Astrocyte (in vitro differentiated cells and primary cell): ENCODE results near the gene CYP19A1. TPM values are rescaled to one million over a fixed set of nuclear protein-coding genes. Genes with fewer than 3 reads are reported as not detected.

Experiments
- DNase-seq: peaks from one replicate; pipeline ENCODE4 v3.0.0-alpha.2; 2010; ENCODE audit warnings: low read depth
- FAIRE-seq: peaks from 2 replicates; lab custom pipeline; 2011; peaks lifted over from hg19 to GRCh38; lab: Jason Lieb, UNC
- H2AFZ ChIP-seq: 2 replicates; pipeline ENCODE4 v1.6.0; 2012; ENCODE audit warnings: low read depth, low read length, inconsistent platforms
- H3K27ac ChIP-seq: 2 replicates; pipeline ENCODE4 v1.5.1; 2011; ENCODE audit warnings: low read depth, low read length, inconsistent platforms
- H3K27me3 ChIP-seq: 2 replicates; pipeline ENCODE4 v1.6.0; 2011; ENCODE audit warnings: low read length, inconsistent platforms; ENCODE audit not compliant: insufficient read depth
- H3K36me3 ChIP-seq: 2 replicates; pipeline ENCODE4 v1.5.1; 2011; ENCODE audit warnings: low read length, inconsistent platforms; ENCODE audit not compliant: insufficient read depth
- H3K4me1 ChIP-seq: 2 replicates; pipeline ENCODE4 v1.5.1; 2011; ENCODE audit warnings: low read length, inconsistent platforms; ENCODE audit not compliant: insufficient read depth
- H3K4me2 ChIP-seq: 2 replicates; pipeline ENCODE4 v1.6.0; 2012; ENCODE audit warnings: low read length, inconsistent platforms
- H3K4me3 ChIP-seq: 2 replicates; pipeline ENCODE4 v1.5.1; 2011; ENCODE audit warnings: low read depth, mild to moderate bottlenecking, low read length, inconsistent platforms; ENCODE audit not compliant: insufficient read depth
- H3K79me2 ChIP-seq: 2 replicates; pipeline ENCODE4 v1.6.0; 2012; ENCODE audit warnings: mild to moderate bottlenecking, low read length, inconsistent platforms; ENCODE audit not compliant: insufficient read depth
- H3K9ac ChIP-seq: 2 replicates; pipeline ENCODE4 v1.6.0; 2012; ENCODE audit warnings: mild to moderate bottlenecking, low read length, inconsistent platforms
- H3K9me3 ChIP-seq: 2 replicates; pipeline ENCODE4 v1.5.1; 2012; ENCODE audit warnings: low read depth, mild to moderate bottlenecking, low read length, inconsistent platforms; ENCODE audit not compliant: insufficient read depth
- H4K20me1 ChIP-seq: 2 replicates; pipeline ENCODE4 v1.6.0; 2012; ENCODE audit warnings: low read length, inconsistent platforms; ENCODE audit not compliant: insufficient read depth
- H3K27ac Mint-ChIP-seq: one replicate; pipeline ENCODE4 v1.8.0; 2021; ENCODE audit warnings: mild to moderate bottlenecking, mixed read lengths; ENCODE audit not compliant: unreplicated experiment
- H3K27me3 Mint-ChIP-seq: one replicate; pipeline ENCODE4 v1.8.0; 2021; ENCODE audit warnings: low read depth, mixed read lengths; ENCODE audit not compliant: unreplicated experiment
- H3K36me3 Mint-ChIP-seq: one replicate; pipeline ENCODE4 v1.8.0; 2021; ENCODE audit warnings: low read depth, mixed read lengths; ENCODE audit not compliant: unreplicated experiment
- H3K4me1 Mint-ChIP-seq: one replicate; pipeline ENCODE4 v1.8.0; 2021; ENCODE audit warnings: low read depth, mixed read lengths; ENCODE audit not compliant: unreplicated experiment
- H3K4me3 Mint-ChIP-seq: one replicate; pipeline ENCODE4 v1.8.0; 2021; ENCODE audit warnings: mild to moderate bottlenecking, moderate library complexity, mixed read lengths; ENCODE audit not compliant: unreplicated experiment
- H3K9me3 Mint-ChIP-seq: one replicate; pipeline ENCODE4 v1.8.0; 2021; ENCODE audit warnings: mild to moderate bottlenecking, mixed read lengths; ENCODE audit not compliant: unreplicated experiment
- EZH2 ChIP-seq: IDR thresholded peaks from 2 replicates; pipeline ENCODE4 v1.6.1; 2012; ENCODE audit warnings: mild to moderate bottlenecking, low read length, inconsistent platforms; ENCODE audit not compliant: insufficient read depth
- total RNA-seq: library from RNA; stranded (reverse); gene quantifications from 2 replicates; pipeline ENCODE4 v1.2.1, GENCODE V29; 2021
- TF ChIP-seq, protein P1 (sequence below): IDR thresholded peaks from 2 replicates; pipeline ENCODE4 v1.5.1; 2011; ENCODE audit warnings: low read depth, mild to moderate bottlenecking, inconsistent platforms, low read length, moderate library complexity; ENCODE audit not compliant: insufficient read depth

The CYP19A1 gene
- total RNA-seq, 1 donor from 2014 or later = 0.75 TPM

DNA sequence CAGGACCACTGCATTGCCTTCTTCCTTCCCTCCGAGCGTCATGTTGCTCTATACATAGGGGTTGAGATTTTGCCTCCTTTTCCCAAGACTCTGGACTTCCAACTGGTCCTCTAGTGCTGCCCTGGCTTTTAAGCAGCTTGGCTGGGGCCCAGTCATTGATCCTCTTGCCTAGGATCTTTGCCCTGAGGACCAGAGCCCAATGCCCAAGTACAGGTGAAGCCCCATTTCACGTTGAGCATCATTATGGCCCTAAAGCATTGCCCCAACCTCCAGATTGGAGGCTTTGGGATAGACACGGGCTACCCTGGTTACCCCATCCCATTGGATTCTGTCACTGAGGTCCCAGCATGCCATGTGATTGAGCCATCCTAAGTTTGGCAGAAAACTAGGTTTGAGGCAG lies 47.7 kb downstream of the CYP19A1 start:
- no peak overlapping the region for H3K4me2 ChIP-seq
- H3K9ac ChIP-seq = no peak overlapping the region
- no peaks in the 10 kb centered on the region for H3K79me2 ChIP-seq
- peaks cover 4% of the 10 kb centered on the region for H3K4me1 Mint-ChIP-seq
- H3K4me3 ChIP-seq = no peak overlapping the region
- peaks cover 3% of the 10 kb centered on the region for H3K9me3 Mint-ChIP-seq
- H3K4me3 Mint-ChIP-seq = no peak overlapping the region
- no peak overlapping the region for H3K27ac Mint-ChIP-seq
- H3K4me1 ChIP-seq = no peaks in the 10 kb centered on the region
- no peaks in the 10 kb centered on the region for H3K36me3 ChIP-seq
- H3K9me3 ChIP-seq = no peaks in the 10 kb centered on the region
- no peak overlapping the region for H3K27ac ChIP-seq
- no peaks in the 10 kb centered on the region for H3K36me3 Mint-ChIP-seq
- DNase-seq = no peak
- H4K20me1 ChIP-seq = no peaks in the 10 kb centered on the region
- no peak overlapping the region for H2AFZ ChIP-seq
- no peak for FAIRE-seq
- no peak for TF ChIP-seq EZH2
- TF ChIP-seq, protein P1, sequence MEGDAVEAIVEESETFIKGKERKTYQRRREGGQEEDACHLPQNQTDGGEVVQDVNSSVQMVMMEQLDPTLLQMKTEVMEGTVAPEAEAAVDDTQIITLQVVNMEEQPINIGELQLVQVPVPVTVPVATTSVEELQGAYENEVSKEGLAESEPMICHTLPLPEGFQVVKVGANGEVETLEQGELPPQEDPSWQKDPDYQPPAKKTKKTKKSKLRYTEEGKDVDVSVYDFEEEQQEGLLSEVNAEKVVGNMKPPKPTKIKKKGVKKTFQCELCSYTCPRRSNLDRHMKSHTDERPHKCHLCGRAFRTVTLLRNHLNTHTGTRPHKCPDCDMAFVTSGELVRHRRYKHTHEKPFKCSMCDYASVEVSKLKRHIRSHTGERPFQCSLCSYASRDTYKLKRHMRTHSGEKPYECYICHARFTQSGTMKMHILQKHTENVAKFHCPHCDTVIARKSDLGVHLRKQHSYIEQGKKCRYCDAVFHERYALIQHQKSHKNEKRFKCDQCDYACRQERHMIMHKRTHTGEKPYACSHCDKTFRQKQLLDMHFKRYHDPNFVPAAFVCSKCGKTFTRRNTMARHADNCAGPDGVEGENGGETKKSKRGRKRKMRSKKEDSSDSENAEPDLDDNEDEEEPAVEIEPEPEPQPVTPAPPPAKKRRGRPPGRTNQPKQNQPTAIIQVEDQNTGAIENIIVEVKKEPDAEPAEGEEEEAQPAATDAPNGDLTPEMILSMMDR = no peak
- peaks cover 7% of the 10 kb centered on the region for H3K27me3 ChIP-seq
- H3K27me3 Mint-ChIP-seq = peaks cover 23% of the 10 kb centered on the region

DNA sequence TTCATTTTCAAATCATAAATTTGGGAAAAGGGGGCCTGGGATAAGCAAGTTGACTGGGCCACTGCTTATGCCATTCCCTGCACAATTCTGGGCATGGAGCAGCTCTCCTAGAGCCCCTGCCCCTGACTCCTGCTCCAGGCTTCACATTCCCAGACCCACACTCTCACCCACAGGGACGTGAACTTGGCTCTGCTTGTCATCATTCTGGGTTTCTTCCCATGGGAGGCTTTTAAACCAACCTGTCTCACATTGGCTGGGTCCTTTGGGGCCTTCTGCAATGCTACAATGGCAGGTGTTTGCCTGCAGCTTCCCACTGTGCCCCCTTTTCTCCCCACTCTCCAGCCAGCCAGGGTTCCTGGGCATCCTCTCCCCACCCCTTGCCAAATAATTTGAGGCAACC lies 49.1 kb downstream of the CYP19A1 start:
- no peak overlapping the region for H3K27ac Mint-ChIP-seq
- no peaks in the 10 kb centered on the region for H4K20me1 ChIP-seq
- FAIRE-seq (no peak), DNase-seq (no peak)
- H3K9me3 Mint-ChIP-seq = peaks cover 3% of the 10 kb centered on the region
- no peak overlapping the region for H3K4me3 Mint-ChIP-seq
- H3K9ac ChIP-seq = no peak overlapping the region
- no peaks in the 10 kb centered on the region for H3K36me3 ChIP-seq
- no peak overlapping the region for H3K4me2 ChIP-seq
- no peak overlapping the region for H3K27ac ChIP-seq
- H3K4me3 ChIP-seq = no peak overlapping the region
- H3K79me2 ChIP-seq = no peaks in the 10 kb centered on the region
- H3K9me3 ChIP-seq = no peaks in the 10 kb centered on the region
- no peaks in the 10 kb centered on the region for H3K4me1 ChIP-seq
- no peak overlapping the region for H2AFZ ChIP-seq
- peaks cover 4% of the 10 kb centered on the region for H3K4me1 Mint-ChIP-seq
- no peaks in the 10 kb centered on the region for H3K36me3 Mint-ChIP-seq
- TF ChIP-seq EZH2 = no peak
- TF ChIP-seq, protein P1 = no peak
- H3K27me3 ChIP-seq = peaks cover 11% of the 10 kb centered on the region
- peaks cover 24% of the 10 kb centered on the region for H3K27me3 Mint-ChIP-seq

DNA sequence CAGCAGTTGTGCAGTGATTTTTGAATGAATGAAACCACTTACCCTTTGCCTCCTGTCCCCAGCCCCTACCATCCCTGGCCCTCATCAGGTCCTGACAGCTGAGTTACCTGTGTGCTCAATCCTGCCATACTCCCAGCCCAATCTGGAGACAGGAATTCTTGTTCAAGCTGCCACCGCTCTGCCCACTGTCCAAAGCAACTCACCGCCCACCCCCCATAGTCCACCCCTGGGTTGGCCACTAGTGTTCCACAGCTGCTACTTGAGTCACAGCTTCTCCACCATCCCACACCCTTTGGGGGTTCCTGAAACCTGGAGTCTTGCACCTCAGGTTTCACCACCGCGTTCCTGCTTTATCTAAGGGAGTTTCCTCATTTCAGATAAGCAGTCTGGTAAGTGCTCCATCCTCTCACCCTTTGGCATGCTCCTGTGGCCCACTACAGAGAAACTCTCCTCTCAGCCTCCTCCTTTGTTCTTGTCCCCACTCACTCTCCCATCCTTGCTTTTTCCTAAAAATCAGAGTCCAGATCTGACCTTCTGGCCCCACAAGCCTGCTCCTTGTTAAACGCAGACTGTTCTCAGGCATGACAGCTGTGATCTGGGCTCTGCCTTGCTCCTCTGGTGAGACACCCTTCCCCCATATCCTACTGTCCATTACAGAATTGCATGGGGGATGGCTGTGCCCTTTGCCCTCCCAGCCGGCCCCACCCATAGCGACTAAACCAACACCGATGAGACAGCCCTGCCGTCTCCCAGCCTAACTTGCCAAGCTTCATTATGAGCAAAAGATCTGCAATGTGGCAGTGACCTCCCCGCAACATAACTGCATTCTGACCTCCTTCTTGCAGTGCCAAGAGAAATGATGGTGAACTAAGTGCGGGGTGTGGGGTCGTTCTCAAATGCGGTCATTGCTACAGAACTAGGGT lies 50.0 kb downstream of the CYP19A1 start:
- DNase-seq (peak; percentile 50), FAIRE-seq (no peak)
- Mint-ChIP-seq H3K9me3 (peaks cover 2% of the 10 kb centered on the region), H3K4me3 (no peak overlapping the region), H3K27ac (no peak overlapping the region), H3K36me3 (no peaks in the 10 kb centered on the region), H3K27me3 (peaks cover 25% of the 10 kb centered on the region), H3K4me1 (peaks cover 4% of the 10 kb centered on the region)
- Histone ChIP-seq H3K9ac (no peak overlapping the region), H4K20me1 (no peaks in the 10 kb centered on the region), H3K27me3 (peaks cover 16% of the 10 kb centered on the region), H3K36me3 (no peaks in the 10 kb centered on the region), H3K4me3 (no peak overlapping the region), H3K9me3 (no peaks in the 10 kb centered on the region), H3K27ac (no peak overlapping the region), H3K4me2 (no peak overlapping the region), H2AFZ (no peak overlapping the region), H3K79me2 (no peaks in the 10 kb centered on the region), H3K4me1 (no peaks in the 10 kb centered on the region)
- TF ChIP-seq, protein P1 = no peak
- no peak for TF ChIP-seq EZH2
